Suppressor macrophage treated with lipopolysaccharide for 1 hour (primary cell): ENCODE measurements around the gene F2RL1.
"Not testable (repeated sequence)": the region's sequence is repeated elsewhere in the genome, so short reads cannot be mapped to it uniquely, and the experiment has no call there.

Source experiments
- DNase-seq, 3 donors: peaks; one replicate each; pipeline ENCODE4 v3.0.0-alpha.2; 2020 to 2022

F2RL1 gene

DNA sequence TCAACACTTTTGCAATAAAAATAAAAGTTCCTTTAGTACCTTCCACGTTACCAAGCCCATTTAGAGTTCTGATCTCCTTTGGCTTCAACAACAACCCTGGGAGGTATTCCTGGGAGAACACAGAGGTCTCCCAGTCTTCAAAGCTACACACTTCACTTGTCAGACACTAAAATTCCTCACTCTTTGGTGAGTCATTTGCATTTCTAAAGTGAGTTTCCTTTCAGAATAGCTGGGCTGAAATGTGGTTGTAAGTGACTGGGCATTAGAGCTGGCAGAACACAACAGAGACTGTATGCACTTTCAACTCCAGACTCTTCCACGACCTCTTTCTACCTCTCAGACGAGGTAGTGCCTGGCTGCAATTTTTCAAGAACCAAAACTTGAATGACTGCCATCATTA, 11.5 kb upstream of the F2RL1 start:
- peak; percentile 31 to 69 (median 61) for DNase-seq

DNA sequence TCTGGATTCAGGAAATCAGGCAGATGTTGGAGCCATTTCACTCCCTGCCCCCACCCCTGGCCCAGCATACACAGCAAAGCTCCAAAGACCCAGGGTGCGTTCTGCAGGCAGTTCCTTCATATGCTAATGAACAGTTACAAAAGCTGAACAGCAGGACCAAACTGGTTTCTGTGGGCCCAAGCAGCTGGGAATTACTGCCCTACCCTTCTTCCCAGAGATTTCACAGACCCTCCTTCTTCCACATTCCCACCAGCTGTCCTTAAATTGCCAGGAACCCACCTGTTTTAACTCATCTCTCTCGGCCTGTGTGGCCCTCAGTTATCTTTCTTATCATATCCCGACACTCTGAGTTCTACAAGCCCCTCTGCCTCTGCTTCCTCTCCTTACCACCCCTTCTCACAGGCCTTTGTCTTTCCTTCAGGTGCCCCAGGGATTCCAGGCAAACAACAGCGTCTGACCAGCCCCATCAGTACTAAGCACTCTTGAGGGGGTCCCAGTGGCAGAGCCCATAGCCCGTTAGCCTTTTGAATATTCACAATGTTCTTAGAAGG, 10.6 kb upstream of the F2RL1 start:
- DNase-seq = no peak

- no peak for DNase-seq
These were observed 9.7 kb upstream of the F2RL1 start for GRCh38 chr5:76809141-76809540.

DNA sequence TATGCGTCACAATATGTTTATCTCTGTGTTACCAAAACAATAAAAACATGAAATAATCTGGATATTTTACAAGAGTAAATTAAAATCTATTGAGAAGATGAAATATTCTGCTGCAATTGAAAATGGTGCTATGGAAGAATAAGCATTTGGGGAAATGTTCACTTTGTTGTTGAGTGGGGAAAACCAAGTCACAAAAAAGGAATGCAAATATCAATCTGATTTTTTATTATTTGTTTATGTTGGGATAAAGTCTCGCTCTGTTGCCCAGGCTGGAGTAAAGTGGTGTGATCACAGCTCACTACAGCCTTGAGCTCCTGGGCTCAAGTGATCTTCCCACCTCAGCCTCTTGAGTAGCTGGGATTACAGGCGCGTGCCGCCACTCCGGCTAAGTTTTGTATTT, 8.6 kb upstream of the F2RL1 start:
- DNase-seq = no peak

DNA sequence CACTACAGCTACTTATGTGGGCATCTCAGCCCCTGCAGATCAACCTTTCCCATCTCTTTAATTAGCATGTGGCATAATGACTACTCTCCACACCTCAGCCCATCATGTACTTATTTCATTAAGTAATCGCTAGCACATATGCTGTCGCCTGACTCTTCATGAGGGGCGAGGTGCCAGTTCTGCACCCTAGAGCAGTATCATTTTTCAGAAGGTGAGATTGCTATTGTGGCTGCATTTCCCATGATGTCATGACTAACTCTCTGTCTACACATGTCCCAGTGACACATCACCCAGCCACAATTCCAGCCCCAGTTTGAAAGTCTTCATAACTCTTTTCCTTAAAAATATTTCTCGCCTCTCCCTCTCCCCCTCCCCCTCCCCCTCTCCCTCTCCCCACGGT, 7.6 kb upstream of the F2RL1 start:
- no peak for DNase-seq

DNA sequence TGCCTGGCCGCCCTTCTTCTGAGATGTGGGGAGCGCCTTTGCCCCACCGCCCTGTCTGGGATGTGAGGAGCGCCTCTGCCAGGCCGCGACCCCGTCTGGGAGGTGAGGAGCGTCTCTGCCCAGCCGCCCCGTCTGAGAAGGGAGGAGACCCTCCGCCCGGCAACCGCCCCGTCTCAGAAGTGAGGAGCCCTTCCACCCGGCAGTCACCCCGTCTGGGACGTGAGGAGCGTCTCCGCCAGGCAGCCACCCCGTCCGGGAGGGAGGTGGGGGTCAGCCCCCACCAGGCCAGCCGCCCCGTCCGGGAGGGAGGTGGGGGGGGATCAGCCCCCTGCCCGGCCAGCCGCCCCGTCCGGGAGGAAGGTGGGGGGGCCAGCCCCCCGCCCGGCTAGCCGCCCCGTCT, 6.6 kb upstream of the F2RL1 start:
- DNase-seq = not testable (repeated sequence)

DNA sequence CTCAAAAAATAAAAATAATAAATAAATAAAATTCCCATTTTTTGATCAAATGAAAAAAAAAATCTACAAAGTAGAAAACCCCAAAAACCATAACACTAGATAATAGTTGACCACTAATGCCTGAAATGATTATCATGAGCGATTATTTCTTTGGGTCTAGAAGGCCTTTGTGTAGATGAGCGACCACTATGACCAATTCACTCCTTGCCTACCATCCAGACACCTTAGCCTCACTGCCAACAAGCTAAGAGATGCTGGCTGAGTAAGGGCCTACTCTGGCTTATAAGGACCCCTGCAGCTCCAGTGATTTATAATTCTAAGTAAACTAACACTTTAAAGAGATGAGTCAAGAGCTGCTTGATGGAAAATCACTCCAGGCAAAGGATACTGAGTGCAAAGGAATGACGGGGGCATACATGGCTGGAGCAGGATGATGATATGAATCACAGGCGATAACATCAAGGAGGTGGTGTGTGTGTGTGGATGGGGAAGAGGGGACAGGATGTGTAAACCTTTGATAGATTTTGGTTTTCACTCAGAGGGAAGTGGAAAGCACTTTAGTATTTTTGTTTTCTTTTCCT, 4.8 kb upstream of the F2RL1 start:
- DNase-seq = no peak

GRCh38 chr5:76816110-76816831, 2.6 kb upstream of the F2RL1 start:
- DNase-seq = no peak

- no peak for DNase-seq
These were observed 1.2 kb downstream of the F2RL1 start for GRCh38 chr5:76819851-76820525.

DNA sequence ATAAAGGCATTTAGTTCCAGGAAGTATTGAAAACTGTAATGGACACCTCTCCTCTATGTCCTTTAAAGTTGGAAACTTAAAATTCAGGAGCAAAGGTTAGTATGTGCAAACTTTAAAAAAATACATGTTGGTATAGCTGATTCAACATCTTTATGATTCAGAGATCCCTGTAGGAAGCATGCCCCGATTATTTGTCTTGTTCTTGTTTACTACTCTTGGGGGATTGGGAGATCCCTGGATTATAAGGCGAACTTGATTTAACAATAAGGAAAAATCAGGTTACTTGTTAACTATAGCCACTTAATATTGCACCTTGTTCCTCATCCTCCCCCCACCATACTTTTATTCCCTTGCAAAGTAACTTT, 1.7 kb downstream of the F2RL1 start:
- no peak for DNase-seq

GRCh38 chr5:76821136-76821535, 2.3 kb downstream of the F2RL1 start:
- no peak for DNase-seq

GRCh38 chr5:76822105-76822731, 3.4 kb downstream of the F2RL1 start:
- not testable (repeated sequence) for DNase-seq

GRCh38 chr5:76826416-76826815, 7.6 kb downstream of the F2RL1 start:
- not testable (repeated sequence) for DNase-seq

GRCh38 chr5:76831110-76831452, 12.3 kb downstream of the F2RL1 start:
- DNase-seq = peak; percentile 75 to 83 (median 82)

DNA sequence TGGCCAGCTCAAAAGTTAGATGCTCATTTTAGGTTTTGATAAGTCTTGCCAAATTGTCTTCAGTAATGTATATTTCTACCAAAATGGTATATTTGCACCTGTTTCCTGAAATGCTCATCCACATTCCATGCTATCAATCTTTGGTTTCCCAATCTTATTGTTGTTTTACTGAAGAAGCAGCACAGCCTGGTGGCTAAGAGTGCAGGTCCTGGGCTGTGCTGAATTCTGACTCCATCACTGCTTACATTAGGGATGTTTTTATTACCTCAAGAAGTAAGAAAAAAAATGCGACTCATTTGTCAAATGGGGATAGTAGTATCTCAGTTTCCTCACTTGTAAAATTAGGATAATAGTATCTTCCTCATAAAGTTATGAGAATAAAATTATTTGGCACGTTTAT, 17.4 kb downstream of the F2RL1 start:
- no peak for DNase-seq

- DNase-seq = no peak
These were observed 17.8 kb downstream of the F2RL1 start for GRCh38 chr5:76836585-76836984.

- DNase-seq = no peak
These were observed 19.8 kb downstream of the F2RL1 start for GRCh38 chr5:76838481-76839261.

- DNase-seq = peak; percentile 53 to 66 (median 66)
These were observed 22.5 kb downstream of the F2RL1 start for GRCh38 chr5:76841361-76841760.

GRCh38 chr5:76845890-76846289, 27.1 kb downstream of the F2RL1 start:
- no peak for DNase-seq

DNA sequence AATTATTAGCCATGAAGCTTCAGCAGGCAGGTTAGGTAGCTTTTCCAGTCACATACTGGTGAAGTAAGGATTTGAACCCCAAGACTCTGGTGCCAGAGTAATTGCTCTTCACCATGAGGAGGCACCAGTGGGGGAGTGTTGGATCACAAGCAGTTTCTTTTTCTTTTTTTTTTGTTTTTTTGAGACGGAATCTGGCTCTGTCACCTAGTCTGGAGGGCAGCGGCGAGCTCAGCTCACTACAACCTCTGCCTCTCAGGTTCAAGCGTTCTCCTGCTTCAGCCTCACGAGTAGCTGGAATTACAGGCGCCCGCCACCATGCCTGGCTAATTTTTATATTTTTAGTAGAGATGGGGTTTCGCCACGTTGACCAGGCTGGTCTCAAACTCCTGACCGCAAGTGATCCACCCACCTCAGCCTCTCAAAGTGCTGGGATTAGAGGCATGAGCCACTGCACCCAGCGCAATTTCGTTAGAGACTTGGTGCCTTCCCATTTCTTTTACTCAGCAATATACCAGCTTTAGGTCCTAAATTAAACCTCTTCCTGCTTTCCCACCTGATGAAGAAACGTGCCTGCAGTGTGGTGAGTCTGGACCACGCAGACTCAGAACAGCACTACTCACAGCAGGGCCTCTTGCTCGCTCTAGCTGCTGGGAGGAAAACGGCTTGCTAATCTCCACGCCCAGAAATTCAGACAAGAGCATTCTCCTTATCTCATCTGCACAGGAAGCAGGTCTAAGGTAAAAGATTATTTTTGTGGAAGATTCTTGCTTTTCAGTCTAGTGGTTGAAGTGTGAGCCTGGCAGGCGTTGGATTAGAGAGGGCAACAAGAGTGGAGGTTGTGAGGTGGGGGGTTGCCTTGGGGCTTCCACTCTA, 30.8 kb downstream of the F2RL1 start, which contains the start of gene S100Z:
Gene S100Z (plus strand): TSS at position 596 of the 873 bp plus-strand sequence. CDS start 25,346 bp downstream, outside the sequence.
- peak in 2 of 3 donors; percentile 27 to 28 for DNase-seq

GRCh38 chr5:76850543-76851145, 31.8 kb downstream of the F2RL1 start:
- DNase-seq = peak; percentile 73 to 84 (median 80)
